HG02840 (cell line): ENCODE data around the gene ROMO1.
"Not testable (repeated sequence)": the region's sequence is repeated elsewhere in the genome, so short reads cannot be mapped to it uniquely, and the experiment has no call there.

Source experiments
- ATAC-seq: cut with Tn5 transposase; IDR thresholded peaks from one replicate; pipeline ENCODE4 v1.9.1; 2021; ENCODE audit warnings: mild to moderate bottlenecking, moderate library complexity, moderate number of reproducible peaks; ENCODE audit not compliant: unreplicated experiment, low FRiP score

The ROMO1 gene

GRCh38 chr20:35709259-35709658 lies 10.1 kb downstream of the ROMO1 start:
- no peak for ATAC-seq

GRCh38 chr20:35710039-35710438 lies 10.8 kb downstream of the ROMO1 start:
- ATAC-seq: no peak

DNA sequence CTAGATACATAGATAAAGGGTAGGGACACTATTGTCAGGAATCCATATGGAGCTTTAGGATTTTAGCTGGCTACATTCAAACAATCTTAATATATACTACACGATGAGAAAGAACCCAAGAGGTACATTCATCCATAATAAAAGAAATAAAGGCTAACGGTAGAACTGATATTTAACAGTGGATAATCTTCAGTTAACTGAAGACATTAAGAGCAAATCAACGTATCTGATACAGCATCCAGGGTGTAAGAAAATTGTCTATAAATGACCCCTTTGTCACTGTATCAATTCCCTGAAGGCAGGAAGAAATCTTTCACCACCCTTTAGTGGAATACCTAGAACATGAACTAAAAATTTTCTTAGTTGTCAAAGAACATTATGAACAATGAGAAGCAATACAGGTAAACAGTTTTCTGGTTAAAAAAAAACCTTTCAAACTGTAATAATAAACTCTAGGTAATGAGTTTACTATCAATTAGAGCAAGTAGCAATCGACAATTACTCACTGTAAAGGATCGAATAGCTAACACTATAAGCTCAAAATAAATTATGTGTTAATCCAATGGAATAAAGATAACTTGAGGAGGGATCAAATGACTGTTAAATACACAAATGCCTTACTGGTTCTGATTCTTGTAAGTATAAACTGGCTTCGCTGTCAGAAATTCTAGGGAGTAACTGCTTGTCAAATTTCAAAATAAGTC lies 11.8 kb downstream of the ROMO1 start:
- ATAC-seq: no peak

DNA sequence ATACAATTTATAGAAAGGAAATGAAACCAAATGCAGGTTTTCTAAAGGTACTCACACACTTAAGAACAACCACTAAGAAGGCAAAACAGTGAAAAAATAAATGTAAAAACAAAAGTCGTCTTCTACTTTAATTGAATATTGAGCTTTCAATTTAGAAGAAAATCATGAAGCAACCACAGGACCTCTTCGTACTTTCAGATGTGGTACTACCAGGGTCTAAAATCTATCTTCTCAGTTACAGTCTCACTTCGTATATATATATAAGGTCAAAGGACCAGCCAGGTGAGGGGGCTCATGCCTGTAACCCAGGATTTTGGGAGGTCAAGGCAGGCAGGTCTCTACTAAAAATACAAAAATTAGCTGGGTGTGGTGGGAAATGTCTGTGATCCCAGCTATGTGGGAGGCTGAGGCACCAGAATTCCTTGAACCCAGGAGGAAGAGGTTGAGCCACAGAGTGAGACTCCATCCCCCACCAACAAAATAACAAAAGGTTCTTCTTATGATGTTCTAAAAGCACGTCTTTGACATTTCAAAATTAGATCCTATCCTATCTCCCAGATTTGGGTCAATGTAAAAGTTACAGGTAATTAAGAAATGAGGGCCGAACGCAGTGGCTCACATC lies 12.5 kb downstream of the ROMO1 start:
- ATAC-seq: no peak

- ATAC-seq: not testable (repeated sequence)
These were observed 13.9 kb downstream of the ROMO1 start for GRCh38 chr20:35713120-35713519.

DNA sequence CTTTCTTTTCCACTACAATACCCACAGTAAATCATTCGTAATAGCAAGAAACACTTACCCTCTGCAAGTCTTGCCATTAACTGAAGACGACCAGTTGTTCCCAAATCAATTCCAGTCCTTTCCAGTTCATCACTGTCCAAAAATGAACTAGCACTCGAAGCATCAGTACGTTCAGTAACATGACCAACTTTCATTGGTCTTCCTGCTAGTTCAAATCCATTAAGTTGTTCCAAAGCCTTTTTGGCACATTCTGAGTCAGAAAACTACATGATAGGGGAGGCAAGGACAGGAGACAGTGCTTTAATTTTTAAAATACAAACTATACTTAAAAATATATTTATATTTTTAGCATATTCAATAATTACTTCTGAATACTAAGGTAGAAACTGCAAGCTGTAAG lies 14.9 kb downstream of the ROMO1 start:
- no peak for ATAC-seq

GRCh38 chr20:35715652-35716051 lies 16.4 kb downstream of the ROMO1 start:
- no peak for ATAC-seq

- ATAC-seq: no peak
These were observed 17.1 kb downstream of the ROMO1 start for GRCh38 chr20:35716330-35716729.

DNA sequence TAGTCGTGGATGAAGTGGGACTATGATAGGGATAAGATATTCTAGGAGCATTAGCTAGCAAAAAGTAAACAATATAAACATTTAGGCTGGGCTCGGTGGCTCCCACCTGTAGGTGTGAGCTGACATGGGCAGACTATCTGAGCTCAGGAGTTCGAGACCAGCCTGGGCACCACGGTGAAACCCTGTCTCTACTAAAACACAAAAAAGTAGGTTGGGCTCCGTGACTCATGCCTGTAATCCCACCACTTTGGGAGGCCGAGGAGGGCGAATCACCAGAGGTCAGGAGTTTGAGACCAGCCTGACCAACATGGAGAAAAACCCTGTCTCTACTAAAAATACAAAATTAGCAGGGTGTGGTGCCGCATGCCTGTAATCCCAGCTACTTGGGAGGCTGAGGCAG lies 19.1 kb downstream of the ROMO1 start:
- not testable (repeated sequence) for ATAC-seq

DNA sequence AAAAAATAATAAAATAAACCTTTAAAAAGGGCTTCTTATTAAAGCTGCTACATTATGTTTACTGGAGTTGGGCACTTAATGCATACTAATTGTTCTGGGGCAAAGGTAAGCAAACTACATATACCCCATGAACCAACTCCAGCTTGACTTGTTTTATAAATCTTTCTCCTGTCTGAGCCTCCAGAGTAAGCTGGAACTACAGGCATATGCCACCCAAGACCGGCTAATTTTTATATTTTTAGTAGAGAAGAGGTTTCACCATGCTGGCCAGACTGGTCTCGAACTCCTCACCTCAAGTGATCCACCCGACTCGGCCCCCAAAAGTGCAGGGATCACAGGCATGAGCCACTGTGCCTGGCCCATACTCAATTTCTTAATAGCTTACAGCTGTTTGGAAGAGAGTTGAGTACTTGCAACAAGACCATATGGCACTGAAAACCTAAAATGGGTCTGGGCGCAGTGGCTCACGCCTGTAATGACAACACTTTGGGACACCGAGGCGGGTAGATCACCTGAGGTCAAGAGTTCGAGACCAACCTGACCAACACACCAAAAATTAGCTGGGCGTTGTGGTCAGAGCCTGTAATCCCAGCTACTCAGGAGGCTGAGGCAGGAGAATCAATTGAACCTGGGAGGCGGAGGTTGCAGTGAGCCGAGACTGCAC lies 19.9 kb downstream of the ROMO1 start:
- ATAC-seq: no peak

DNA sequence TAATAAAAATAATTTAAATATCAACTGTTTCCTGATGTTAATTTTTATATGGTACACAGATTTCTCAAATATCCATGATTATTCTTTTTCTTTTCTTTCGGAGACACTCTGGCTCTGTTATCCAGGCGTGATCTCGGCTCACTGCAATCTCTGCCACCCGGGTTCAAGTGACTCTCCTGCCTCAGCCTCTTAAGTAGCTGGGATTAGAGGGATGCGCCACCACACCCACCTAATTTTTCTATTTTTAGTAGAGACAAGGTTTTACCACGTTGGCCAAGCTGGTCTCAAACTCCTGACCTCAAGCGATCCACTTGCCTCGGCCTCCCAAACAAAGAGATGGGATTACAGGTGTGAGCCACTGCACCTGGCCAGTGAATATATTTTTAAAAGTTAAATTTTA lies 20.5 kb downstream of the ROMO1 start:
- no peak for ATAC-seq

GRCh38 chr20:35720165-35721123 lies 21.2 kb downstream of the ROMO1 start:
- no peak for ATAC-seq

DNA sequence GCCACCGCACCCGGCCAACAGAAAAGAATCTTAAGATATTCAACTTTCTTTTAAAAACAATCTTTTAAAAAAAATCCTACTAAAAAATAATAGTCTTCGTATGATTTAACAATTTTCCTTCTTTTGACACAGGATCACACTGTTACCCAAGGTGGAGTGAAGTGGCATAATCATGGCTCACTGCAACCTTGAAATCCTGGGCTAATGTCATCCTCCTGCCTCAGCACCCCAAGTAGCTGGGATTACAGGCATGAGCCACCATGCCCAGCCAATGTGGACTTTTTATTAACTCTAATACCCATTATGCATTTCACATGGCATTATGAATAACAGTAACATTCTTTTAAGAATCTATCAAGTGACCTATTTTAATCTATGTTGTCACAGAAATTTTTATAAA lies 22.0 kb downstream of the ROMO1 start:
- no peak for ATAC-seq

GRCh38 chr20:35721621-35722020 lies 22.4 kb downstream of the ROMO1 start:
- ATAC-seq: no peak

DNA sequence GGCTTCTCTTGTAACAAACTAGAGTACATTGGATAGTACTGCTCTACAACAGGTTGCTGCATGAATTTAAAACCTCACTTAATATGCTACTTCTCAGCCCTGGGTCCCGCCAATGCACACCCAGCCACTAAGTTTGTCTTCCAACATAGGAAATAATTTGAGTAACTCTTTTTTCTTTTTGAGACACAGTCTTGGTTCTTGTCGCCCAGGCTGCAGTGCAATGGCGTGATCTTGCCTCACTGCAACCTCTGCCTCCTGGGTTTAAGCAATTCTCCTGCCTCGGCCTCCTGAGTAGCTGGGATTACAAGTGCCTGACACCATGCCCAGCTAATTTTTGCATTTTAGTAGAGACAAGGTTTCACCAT lies 24.1 kb downstream of the ROMO1 start:
- ATAC-seq: not testable (repeated sequence)

- not testable (repeated sequence) for ATAC-seq
These were observed 24.6 kb downstream of the ROMO1 start for GRCh38 chr20:35723652-35724320.

GRCh38 chr20:35724321-35725230 lies 25.4 kb downstream of the ROMO1 start:
- no peak for ATAC-seq

GRCh38 chr20:35726842-35727711 lies 27.9 kb downstream of the ROMO1 start:
- no peak for ATAC-seq
